Measurements from ENCODE around the gene GRIK3.

Gene GRIK3

GRCh38 chr1:36776256-36776655 is 258.1 kb downstream of the GRIK3 start:
- DNase-seq (ENCODE audit: low spot score): no peak
- no peak for TF ChIP-seq CTCF (IDR thresholded peaks at IDR 0.05; ENCODE audit: extremely low read depth, missing control alignments)

- no peak for DNase-seq (ENCODE audit: low spot score)
- no peak for TF ChIP-seq CTCF (IDR thresholded peaks at IDR 0.05; ENCODE audit: extremely low read depth, missing control alignments)
Observed at GRCh38 chr1:36775716-36776115, 258.6 kb downstream of the GRIK3 start.

GRCh38 chr1:36773827-36774541 is 260.3 kb downstream of the GRIK3 start:
- TF ChIP-seq CTCF (IDR thresholded peaks at IDR 0.05; ENCODE audit: extremely low read depth, missing control alignments): no peak
- DNase-seq (ENCODE audit: low spot score): no peak

- no peak for DNase-seq (ENCODE audit: low spot score)
- no peak for TF ChIP-seq CTCF (IDR thresholded peaks at IDR 0.05; ENCODE audit: extremely low read depth, missing control alignments)
Observed at GRCh38 chr1:36772647-36773495, 261.4 kb downstream of the GRIK3 start.

GRCh38 chr1:36771660-36772284 is 262.5 kb downstream of the GRIK3 start:
- TF ChIP-seq CTCF (IDR thresholded peaks at IDR 0.05; ENCODE audit: extremely low read depth, missing control alignments): no peak

GRCh38 chr1:36771240-36771639 is 263.1 kb downstream of the GRIK3 start:
- DNase-seq (ENCODE audit: low spot score): no peak
- no peak for TF ChIP-seq CTCF (IDR thresholded peaks at IDR 0.05; ENCODE audit: extremely low read depth, missing control alignments)

More at GRCh38 chr1:36771660-36772284, 262.5 kb downstream of the GRIK3 start:
- no peak for DNase-seq (ENCODE audit: low spot score)
